ENCODE data around the gene PRPF19.

PRPF19 gene

DNA sequence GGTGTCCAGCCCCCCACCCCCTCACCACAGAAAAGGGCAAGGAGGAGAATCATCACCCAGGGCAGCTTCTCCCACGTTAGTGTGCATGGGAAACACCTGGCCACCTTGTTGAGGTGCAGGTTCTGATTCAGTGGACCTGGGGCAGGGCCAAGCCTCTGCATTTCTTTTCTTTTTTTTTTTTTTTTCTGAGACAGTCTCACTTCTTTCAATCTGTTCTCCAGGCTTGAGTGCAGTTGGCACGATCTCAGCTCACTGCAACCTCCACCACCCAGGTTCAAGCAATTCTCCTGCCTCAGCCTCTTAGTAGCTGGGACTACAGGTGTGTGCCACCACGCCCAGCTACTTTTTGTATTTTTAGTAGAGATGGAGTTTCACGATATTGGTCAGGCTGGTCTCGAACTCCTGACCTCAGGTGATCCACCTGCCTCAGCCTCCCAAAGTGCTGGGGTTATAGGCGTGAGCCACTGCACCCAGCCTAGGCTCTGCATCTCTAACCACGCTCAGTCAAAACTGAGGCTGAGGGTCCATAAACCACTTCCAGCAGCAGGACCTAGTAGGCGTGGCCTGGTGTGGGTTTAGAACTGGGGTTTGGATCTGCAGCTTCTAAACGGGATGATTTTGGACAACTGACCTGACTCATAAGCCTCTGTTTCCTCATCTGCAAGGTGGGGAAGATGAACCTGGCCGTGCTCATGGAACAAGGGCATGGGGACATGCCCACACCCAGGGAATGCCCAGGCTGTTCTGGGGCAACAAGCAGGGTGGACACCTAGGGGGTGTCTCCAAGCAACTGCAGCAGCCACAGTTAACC lies 38.3 kb downstream of the PRPF19 start:
- DNase-seq, result no peak
- in situ Hi-C loops (cut with MboI; ENCODE audit: low pct_unique_long_range_greater_than_20kb, low sequenced_read_pairs), result no loop called here

DNA sequence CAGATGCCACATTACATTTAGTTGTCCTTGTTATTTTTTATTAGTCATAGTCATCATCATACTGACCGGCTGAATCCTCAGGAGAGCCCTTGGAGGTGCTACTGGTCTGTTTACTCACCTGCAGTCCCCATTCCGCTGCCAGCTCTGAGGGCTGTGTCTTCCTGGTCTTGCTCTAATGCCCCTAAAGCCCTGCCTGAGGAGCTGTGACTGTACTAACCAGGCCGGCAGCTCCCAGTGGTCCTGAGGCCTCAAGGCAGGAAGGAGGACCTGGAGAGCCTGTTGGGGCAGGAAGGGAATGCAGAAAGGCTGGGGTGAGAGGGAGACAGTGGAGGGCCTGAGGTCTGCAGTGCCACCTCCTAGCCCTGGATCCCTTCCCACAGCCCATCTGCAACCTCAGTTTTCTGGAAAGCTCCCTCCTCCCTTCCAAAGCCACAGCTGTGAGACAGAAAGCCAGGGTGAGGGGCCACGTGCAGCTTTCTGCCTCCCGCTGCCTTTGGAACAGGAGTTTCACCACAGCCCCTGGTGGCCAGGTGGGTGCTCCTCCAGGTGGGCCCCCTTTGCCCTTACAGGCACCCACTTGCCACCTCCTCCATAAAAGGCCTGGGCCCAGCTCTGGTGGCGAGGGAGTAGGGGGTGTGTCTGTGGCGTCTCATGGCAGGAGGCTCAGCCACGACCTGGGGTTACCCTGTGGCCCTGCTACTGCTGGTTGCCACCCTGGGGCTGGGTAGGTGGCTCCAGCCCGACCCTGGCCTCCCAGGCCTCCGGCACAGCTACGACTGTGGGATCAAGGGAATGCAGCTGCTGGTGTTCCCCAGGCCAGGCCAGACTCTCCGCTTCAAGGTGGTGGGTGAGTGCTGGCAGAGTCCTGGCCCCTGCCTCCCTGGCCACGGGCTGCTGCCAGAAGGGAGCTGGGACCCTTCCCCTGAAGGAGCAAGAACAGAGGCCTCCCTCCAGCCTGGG lies 39.2 kb downstream of the PRPF19 start, which contains the start of gene ZP1:
Gene ZP1, plus strand, starts transcription at position 632 of the 960 bp plus-strand sequence. Its CDS starts 20 bp downstream, at position 652.
- DNase-seq, result no peak
- in situ Hi-C loops (cut with MboI; ENCODE audit: low pct_unique_long_range_greater_than_20kb, low sequenced_read_pairs), result no loop called here

DNA sequence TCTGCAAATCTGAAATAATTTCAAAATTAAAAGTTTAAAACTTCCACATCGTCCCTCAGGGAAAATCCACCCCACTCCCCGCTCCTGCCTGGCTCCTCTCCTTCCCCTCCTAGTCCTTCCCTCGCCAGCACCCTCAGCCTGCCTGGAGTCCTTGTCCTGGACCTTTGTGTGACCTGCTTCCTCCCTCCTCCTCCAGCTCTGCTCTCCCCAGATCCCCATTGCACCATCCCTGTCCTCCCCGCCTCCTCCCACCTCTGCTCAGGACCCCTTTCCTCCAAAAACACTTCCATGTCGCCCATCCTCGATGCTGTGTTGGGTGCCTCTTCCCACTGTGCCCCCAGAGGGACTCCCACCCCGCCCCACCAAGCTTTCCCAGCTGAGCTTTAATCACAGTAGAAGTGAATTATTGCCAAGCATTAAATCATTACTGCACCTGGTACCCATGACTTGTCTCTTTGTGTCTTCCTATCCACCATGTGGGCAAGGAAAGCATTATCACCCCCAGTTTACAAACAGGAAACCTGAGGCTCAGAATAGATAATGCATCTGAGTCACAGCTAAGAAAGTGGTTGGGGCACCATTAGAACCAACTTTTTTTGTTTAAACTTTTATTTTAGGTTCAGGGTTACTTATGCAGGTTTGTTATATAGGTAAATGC lies 41.4 kb downstream of the PRPF19 start:
- DNase-seq, result no peak
- in situ Hi-C loops (cut with MboI; ENCODE audit: low pct_unique_long_range_greater_than_20kb, low sequenced_read_pairs), result no loop called here

DNA sequence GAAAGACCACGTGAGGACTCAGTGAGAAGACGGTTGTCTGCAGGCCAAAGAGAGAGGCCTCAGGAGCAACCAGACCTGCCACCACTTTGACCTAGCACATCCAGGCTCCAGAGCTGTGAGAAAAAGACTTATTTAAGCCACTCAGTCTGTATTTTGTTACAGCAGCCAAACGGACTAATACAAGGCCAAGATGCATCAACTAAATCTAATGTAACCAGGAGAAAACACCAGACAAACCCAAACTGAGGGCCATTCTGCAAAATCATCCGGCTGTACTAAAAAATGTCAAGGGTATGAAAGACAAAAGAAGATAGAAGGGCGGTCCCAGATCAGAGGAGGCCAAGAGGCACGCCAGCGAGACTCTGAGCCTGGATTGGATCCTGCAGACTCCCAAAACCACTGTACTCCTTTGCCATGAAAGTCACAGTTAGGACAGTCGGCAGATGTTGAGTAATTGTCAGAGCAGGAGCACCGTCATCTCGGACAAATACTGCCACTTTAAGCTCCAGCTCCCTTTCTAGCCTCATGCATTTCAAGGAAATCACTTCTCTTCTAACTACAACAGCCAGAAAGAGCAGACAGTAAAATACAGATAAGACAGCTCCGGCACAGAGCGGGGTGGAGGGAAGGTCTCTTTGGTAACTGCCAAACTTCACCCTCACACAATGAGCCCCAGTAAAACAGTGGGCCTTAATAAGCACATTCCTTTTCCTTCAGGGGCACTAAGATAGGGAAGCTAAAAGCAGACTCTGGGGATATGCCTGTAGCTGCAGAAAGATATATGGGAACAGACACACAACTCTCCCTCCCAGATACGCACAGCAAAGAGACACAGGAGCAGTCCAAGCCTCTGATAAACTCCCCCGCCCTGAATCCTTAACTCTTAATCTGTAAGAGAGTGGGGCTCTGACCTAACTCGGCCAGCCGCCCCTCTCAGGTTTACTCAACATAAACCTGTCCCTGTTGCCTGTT lies 42.5 kb downstream of the PRPF19 start:
- no peak for DNase-seq
- in situ Hi-C loops (cut with MboI; ENCODE audit: low pct_unique_long_range_greater_than_20kb, low sequenced_read_pairs), result no loop called here

DNA sequence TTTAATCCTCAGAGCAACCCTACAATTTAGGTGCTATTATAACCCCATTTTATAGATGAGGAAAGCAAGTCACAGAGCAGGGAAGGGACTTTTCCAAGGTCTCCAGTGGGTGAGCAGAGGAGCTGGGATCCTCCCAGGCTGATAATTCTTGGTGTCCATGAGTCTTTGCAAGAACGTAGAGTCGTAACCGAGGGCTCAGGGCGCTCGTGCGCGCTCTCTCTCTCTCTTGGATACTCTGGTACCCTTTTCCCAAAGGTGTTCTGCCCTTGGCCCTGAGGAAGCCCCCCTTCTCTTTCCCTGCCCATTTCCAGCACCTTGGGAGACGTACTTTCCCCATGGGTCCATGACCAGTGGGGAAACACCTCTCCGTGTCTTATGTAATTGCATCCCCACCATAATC lies 44.2 kb downstream of the PRPF19 start:
- DNase-seq, result no peak
- in situ Hi-C loops (cut with MboI; ENCODE audit: low pct_unique_long_range_greater_than_20kb, low sequenced_read_pairs), result no loop called here

DNA sequence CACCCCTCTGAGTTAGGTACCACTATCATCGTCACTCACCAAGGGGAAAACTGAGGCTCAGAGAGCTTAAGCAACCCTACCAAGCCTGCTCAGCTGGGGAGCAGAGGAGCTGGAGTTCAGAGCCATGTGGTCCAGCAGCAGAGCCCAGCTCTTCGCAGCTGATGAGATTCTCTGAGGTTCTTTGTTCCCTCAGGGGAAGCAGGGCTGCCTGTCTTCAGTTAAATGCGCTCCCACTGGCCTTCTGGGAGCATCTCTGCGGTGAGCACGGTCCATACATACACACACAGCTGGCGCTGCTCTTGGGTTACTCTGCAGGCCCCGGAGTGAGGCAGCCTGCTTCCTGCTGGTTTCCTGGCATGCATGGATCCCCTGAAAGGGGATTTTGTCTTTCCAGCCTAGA lies 45.4 kb downstream of the PRPF19 start:
- in situ Hi-C loops (cut with MboI; ENCODE audit: low pct_unique_long_range_greater_than_20kb, low sequenced_read_pairs), result no loop called here
- no peak for DNase-seq

DNA sequence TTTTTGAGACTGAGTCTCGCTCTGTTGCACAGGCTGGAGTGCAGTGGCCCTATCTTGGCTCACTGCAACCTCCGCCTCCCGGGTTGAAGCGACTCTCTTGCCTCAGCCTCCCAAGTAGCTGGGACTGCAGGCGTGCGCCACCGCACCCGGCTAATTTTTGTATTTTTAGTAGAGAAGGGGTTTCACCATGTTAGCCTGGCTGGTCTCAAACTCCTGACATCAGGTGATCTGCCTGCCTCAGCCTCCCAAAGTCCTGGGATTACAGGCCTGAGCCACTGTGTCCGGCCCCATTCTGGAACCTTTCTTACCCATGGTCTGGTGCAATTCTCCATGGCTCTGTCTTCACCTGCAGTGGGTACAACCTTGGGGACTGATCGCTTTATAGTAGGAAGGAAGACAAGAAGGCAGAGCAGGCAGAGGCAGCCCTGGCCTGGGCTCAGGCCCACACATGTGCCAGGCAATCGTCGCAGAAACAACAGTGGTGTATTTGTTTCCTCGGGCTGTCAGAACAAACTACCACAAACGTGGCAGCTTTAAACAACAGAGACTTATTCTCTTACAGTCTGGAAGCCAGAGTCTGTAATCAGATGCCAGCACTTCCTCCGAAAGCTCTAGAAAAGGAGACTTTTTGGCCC lies 46.7 kb downstream of the PRPF19 start:
- in situ Hi-C loops (cut with MboI; ENCODE audit: low pct_unique_long_range_greater_than_20kb, low sequenced_read_pairs), result no loop called here
- DNase-seq, result no peak

DNA sequence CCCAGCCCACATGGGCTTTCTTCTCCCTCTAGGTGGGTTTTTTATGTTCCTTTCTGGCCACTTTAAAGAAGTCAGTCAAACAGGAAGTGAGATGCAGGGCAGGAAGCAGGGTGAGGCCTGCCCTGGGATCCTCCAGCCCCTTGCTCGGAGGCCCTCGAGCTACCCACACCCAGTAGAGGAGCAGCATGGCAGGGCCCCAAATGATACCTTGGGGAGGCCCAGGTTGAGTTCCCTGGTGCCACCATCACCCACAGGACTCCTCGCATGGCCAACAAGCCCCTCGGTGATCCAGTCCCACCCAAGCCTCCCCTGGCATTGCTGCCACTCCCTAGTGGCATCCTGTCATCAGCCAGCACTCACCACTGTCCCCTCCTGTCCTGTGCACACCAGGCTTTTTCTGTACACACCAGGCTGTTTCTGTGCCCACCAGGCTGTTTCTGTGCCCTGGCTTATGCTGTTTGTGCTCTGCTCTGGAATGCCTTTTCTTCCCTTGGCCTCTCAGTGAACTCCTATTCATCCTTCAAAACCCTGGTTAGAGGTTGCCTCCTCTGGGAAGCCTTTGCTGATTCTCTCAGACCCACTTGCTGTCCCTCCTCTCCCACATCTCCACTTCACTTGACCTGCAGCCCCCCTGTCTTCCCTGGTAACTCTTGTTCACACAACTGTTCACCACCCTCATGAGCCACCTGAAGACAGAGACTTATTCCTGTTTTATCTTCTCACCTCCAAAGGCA lies 47.5 kb downstream of the PRPF19 start:
- in situ Hi-C loops (cut with MboI; ENCODE audit: low pct_unique_long_range_greater_than_20kb, low sequenced_read_pairs), result no loop called here
- DNase-seq, result peak; percentile 59

DNA sequence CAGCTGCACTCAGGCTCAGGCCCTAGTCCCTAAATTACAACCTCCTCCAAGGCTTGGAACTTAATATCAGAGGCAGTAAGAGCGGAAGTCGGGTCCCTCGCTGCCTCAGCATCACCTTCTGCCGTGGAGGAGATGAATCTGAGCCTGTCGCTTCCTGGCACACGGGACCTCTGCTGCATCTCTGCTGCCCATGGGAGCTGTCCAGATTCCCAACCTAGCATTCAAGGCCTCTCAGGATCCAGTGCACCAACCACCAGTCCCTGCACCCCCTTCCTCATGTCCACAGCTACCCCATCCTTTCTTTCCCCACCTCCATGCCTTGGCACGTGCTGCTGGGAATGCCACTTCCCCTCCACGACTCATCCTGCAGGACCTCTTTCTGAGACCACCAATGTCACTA lies 48.1 kb downstream of the PRPF19 start:
- DNase-seq, result no peak
- in situ Hi-C loops (cut with MboI; ENCODE audit: low pct_unique_long_range_greater_than_20kb, low sequenced_read_pairs), result no loop called here

DNA sequence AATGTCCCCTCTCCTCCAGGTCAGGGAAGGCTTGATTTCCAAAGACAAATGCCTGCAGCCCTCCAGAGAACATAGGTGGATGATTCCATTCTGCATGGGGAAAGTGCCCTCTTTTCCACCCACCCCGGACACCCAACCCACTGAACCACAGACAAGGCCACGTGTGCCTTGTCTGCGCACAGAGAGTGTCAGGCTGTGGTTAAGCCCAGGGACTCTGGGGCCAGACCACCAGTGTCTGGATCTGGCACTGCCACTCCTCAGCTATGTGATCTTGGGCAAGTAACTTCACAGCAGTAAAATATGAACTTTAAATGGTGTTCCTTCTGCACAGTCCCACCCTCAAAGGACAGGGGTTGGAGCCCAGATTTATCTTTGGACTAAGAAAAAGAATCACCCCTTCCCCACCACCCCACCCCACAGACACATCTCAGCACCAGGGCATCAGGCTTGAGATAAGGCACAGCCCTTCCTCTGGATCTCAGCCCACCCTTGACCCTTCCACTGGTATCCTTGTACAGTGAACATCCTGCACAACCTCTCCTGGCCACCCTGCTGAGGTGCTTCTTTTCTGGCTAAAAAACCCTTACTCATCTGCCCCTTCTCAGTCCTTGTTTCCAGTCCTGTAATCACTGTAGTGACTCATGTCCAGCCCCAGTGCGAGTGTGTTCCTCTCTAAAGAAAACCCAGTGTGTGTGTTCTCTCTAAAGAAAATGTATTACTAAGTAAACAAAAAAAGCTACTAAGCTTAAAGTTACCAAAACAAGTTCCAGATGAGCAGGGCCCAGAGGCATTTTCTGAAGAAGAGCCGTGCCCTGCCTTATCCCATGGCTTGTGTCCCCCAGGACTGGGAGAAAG lies 48.8 kb downstream of the PRPF19 start:
- in situ Hi-C loops (cut with MboI; ENCODE audit: low pct_unique_long_range_greater_than_20kb, low sequenced_read_pairs), result no loop called here
- no peak for DNase-seq

DNA sequence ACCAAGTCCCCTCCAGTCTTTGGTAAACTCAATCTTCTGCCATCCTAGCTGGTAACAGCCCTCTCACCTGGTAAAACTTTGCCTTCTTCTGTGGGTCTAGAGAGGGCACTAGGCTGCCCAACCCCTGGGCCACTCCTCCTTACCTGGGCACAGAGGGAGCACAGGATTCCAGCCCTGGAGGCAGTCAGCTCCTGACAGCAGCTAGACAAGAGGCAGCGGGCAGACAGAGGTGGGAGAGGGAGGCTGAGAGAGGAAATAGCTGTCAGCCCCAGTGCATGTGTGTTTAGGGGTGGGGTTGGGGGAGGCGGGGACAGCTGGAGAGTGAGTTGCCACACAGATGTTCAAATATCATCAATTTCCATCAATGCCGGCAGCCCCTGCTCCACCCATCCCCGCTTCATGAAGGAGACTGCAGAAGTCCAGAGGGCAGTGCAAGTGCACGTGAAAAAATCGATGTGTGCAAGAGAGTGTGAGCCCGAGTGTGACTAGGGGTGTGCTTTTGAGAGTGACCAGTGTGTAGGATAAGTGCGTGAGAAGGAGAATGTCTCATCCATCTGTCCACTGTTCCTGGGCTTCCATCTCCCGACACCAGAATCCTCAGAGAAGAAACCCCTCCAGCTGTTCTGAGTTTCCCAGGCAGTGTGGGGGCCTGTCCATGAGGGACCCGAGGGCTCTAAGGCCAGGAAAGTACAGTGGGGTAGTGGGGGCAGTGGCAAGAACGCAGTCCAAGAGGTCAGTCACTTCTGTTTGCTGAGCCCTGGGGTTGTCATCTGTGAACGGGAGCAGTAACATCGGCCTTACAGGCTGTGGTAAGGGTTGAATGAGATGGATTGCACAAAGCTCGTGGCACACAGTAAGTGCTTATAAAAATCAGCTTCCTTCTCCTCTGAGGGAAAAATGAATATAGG lies 50.4 kb downstream of the PRPF19 start, which contains the start of gene PTGDR2:
Gene PTGDR2, minus strand, starts transcription at position 225 of the 908 bp plus-strand sequence. CDS start 2,228 bp downstream, outside the sequence.
- DNase-seq, result peak; percentile 51
- in situ Hi-C loops (cut with MboI; ENCODE audit: low pct_unique_long_range_greater_than_20kb, low sequenced_read_pairs), result no loop called here

DNA sequence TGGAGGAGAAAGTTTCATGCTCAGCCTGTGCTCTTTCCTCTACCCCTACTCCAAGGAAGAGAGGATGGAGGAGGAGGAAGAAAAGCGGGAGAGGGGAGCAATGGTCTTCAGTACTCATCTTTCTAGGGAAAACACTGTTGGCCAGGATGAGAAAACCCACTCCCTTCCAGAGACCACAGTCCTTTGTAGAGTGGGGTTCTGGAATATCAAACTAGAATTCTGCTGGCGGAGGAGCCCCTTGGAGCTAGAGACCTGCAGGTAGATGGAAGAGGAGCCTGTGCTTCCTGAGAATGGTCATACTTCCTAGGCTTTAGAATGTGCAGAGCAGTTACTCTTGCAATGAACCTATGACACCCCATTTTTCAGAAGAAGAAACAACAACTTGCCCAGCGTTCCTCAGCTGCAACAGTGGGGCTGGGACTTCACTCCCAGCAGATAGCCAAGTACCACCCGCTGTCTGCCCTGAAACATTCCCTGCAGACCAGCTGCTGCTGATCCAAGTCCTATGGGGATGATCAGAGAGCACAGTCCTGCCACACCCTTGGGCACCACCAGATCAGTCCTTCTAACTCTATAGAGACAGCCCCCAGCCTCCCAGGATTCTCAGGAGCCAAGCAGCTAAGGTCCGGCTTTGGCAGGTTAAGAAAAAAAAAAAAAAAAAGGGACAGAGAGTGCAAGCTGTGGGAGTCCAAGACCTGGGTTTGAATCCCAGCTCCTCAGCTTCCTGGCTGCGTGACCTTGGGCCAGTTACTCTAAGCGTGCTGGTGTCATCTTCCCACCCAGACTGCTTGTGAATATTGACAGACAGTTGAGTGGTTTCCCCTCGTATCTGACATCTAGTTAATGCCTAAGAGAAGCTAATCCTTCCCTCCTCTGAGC lies 51.3 kb downstream of the PRPF19 start:
- no peak for DNase-seq
- in situ Hi-C loops (cut with MboI; ENCODE audit: low pct_unique_long_range_greater_than_20kb, low sequenced_read_pairs), result no loop called here

DNA sequence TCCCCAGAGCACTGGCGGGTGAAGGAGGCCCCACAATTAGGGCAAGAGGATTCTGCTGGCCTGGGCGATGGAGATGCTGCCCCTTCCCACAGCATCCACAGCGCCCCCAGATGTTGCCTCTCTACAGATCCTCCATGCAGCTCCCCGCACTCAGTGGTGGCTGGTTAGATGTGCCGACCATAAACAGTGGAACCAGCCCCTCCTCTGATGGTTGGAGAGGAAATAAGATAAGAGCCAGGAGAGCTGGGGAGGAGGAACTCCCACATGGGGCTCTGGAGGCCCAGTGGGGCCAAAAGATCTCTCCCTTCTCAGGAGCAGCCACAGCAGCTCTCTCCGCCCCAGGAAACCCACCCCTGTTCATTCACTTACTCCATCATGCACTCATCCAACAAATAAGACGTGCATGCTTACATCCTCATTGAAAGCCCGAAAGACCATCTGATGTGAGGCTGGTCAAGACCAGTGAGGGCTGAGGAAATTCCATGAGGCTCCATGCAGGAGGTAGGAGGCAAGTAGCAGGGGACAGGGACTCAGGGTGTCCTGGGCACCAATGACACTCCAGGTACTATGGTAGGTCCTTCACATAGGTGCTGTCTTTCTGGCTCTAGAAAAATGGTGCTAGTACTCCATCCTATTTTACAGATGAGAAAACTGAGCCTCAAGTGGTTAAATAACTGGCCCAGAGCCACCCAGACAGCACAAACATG lies 52.1 kb downstream of the PRPF19 start:
- peak; percentile 73 for DNase-seq
- in situ Hi-C loops (cut with MboI; ENCODE audit: low pct_unique_long_range_greater_than_20kb, low sequenced_read_pairs), result no loop called here
